HG02763 (cell line): Measurements from ENCODE around the gene ATP6V0E1.
"Not testable (repeated sequence)": the region's sequence is repeated elsewhere in the genome, so short reads cannot be mapped to it uniquely, and the experiment has no call there.

Experiments used
- ATAC-seq: cut with Tn5 transposase; IDR thresholded peaks from one replicate; pipeline ENCODE4 v1.9.1; 2021; ENCODE audit warnings: mild to moderate bottlenecking, moderate library complexity; ENCODE audit not compliant: unreplicated experiment

The ATP6V0E1 gene

GRCh38 chr5:173069671-173070070 lies 86.1 kb downstream of the ATP6V0E1 start:
- ATAC-seq: no peak

- no peak for ATAC-seq
These were observed 91.7 kb downstream of the ATP6V0E1 start for GRCh38 chr5:173075137-173075843.

GRCh38 chr5:173075970-173076369 lies 92.4 kb downstream of the ATP6V0E1 start:
- no peak for ATAC-seq

- ATAC-seq: not testable (repeated sequence)
These were observed 92.9 kb downstream of the ATP6V0E1 start for GRCh38 chr5:173076471-173076870.

GRCh38 chr5:173078878-173079277 lies 95.3 kb downstream of the ATP6V0E1 start:
- ATAC-seq: no peak
